SJCRH30 (cell line): ENCODE results near the gene LCA5L. TPM values are rescaled to one million over a fixed set of nuclear protein-coding genes. Genes with fewer than 3 reads are reported as not detected.
A peak's percentile ranks its signal among the peaks of the same experiment; 100 is the strongest.

Source experiments
- DNase-seq, 2 experiments: peaks; one replicate each; pipeline ENCODE4 v3.0.0-alpha.2; 2015 to 2020
- H3K27ac ChIP-seq: fragments of 250-450 bp; sonication (Bioruptor Pico); 2 replicates; pipeline ENCODE4 v1.5.1; 2020; ENCODE audit warnings: mild to moderate bottlenecking, moderate library complexity
- H3K27me3 ChIP-seq: fragments of 250-450 bp; sonication (Bioruptor Pico); 2 replicates; pipeline ENCODE4 v1.5.1; 2020; ENCODE audit warnings: mild to moderate bottlenecking, moderate library complexity
- H3K36me3 ChIP-seq: fragments of 250-450 bp; sonication (Bioruptor Pico); 2 replicates; pipeline ENCODE4 v1.5.1; 2020; ENCODE audit warnings: mild to moderate bottlenecking, moderate library complexity
- H3K4me1 ChIP-seq: fragments of 250-450 bp; sonication (Bioruptor Pico); 2 replicates; pipeline ENCODE4 v1.5.1; 2020; ENCODE audit warnings: mild to moderate bottlenecking, moderate library complexity
- H3K4me3 ChIP-seq: fragments of 250-450 bp; sonication (Bioruptor Pico); 2 replicates; pipeline ENCODE4 v1.5.1; 2020; ENCODE audit warnings: mild to moderate bottlenecking, moderate library complexity
- H3K9me3 ChIP-seq: fragments of 250-450 bp; sonication (Bioruptor Pico); replicated peaks from 2 replicates; pipeline ENCODE4 v1.5.1; 2020; ENCODE audit warnings: mild to moderate bottlenecking, moderate library complexity
- total RNA-seq: library from RNA; depleted of rRNA; stranded (reverse); fragments of >200 nt; shearing (Covaris generic); gene quantifications from 2 replicates; pipeline ENCODE4 v1.2.3, GENCODE V29; 2014; rRNA removed

Gene LCA5L
- total RNA-seq, 1 experiment from 2014 or later: not detected

DNA sequence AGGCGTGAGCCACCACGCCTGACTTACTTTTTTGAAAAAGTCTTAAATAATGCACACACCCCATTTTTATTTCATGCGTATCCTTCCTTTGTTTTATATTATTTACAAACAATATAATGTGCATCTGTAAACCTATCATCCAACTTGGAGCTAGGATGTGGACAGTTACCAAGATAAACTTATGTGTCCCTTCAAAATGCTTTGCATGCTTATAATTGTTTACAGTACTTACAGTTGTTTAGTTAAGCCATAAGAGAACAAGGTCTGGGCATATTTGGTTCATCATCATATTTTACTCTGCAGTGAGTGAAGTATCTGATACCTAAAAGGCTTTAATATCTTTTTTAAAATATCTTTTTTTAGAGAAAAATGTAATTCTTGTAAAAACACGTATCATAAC lies 80.6 kb downstream of the LCA5L start:
- Histone ChIP-seq H3K4me3 (no peak overlapping the region), H3K27me3 (no peaks in the 10 kb centered on the region), H3K36me3 (no peaks in the 10 kb centered on the region), H3K4me1 (peaks cover 9% of the 10 kb centered on the region), H3K27ac (no peak overlapping the region), H3K9me3 (no peaks in the 10 kb centered on the region)
- DNase-seq: no peak

DNA sequence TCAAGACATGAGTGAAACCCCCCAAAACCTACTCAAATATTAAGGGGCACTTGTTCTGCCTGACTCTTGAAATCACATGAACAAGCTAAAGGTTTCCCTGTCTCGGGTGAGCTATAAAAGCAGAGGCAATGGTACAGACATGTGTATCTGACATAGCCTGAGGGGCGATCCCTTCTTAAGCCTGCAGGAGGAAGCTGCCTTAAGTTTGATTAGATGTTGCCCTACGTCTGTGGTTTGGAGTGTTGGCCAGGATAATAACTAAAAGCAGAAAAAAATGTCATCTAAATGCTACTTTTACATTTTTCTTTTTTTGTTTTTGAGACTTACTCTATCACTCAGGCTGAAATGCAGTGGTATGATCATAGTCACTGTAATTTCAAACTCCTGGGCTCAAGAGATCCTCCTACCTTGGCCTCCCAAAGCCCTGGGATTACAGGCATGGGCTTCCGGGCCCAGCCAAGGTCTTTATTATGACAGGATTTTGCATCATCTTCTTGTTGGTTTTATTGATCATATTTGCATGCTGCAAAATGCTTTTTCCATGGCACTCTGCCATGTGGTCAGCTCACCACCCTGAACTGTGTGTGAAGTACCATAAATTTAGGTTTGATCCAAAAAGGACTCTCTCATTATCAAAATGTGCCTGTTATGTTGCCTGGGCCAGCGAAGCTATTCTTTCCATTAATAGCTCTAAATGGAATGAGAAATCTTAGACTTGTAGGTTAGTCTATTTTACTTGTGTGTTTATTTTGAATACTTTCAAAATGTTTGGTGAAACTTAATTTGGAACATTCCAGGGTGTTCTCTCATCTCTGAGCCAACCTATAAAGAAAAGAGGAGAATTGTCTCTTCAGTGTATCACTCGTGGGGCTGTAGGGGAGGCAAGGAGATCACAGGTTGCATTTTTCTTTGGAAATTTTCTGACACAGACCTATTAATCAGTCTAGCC lies 81.7 kb downstream of the LCA5L start:
- no peaks in the 10 kb centered on the region for H3K36me3 ChIP-seq
- peak in 1 of 2 experiments; percentile 53 for DNase-seq
- H3K4me1 ChIP-seq: peaks cover 9% of the 10 kb centered on the region
- H3K9me3 ChIP-seq: no peaks in the 10 kb centered on the region
- H3K27me3 ChIP-seq: no peaks in the 10 kb centered on the region
- H3K27ac ChIP-seq: no peak overlapping the region
- no peak overlapping the region; the same call in 1 of the 2 replicates for H3K4me3 ChIP-seq

DNA sequence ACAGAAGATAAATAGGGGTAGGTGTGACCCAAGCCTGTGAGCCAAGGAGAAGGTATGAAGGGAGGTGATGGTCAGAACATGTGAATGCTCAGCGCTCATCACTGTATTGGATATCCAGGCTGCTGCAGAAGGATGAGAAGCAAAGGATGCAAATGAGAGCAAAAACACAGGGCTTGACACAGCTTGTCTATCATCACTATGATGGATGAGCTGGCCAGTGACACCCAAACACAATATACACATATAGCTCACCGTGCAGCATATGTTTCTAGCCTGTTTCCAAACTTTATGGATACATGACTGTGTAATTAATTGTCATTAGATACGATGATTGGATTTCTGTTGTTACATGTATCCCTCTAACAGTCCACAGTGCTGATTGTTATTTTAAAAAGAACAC lies 82.8 kb downstream of the LCA5L start:
- Histone ChIP-seq H3K4me1 (peaks cover 9% of the 10 kb centered on the region), H3K4me3 (no peak overlapping the region), H3K9me3 (no peaks in the 10 kb centered on the region), H3K27me3 (no peaks in the 10 kb centered on the region), H3K36me3 (no peaks in the 10 kb centered on the region), H3K27ac (no peak overlapping the region)
- no peak for DNase-seq

DNA sequence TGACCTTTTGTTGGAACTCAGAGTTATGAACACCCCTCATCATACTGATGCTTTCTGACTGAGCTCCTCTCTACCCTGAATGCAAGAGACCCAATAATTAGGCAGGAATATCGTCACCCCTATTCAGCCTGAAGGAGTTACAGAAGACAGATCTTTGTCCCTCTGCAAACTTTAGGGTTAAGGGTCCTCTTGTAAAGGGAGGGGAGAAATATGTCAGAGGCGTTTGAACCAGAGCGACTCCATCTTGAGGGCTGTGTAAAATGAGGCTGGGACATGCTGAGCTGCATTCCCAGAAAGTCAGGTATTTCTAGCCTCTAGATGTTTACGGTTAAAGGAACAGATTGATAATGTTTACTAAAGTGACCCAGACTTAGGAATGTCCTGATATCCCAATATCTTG lies 86.2 kb downstream of the LCA5L start:
- H3K9me3 ChIP-seq: no peaks in the 10 kb centered on the region
- no peaks in the 10 kb centered on the region; the same call in 1 of the 2 replicates for H3K27me3 ChIP-seq
- H3K27ac ChIP-seq: no peak overlapping the region
- H3K4me3 ChIP-seq: no peak overlapping the region
- H3K36me3 ChIP-seq: no peaks in the 10 kb centered on the region
- no peak for DNase-seq
- peaks cover 6% of the 10 kb centered on the region for H3K4me1 ChIP-seq

Other genes with a start within 250 kb of the LCA5L start
- gene BRWD1, start 132.1 kb downstream of the LCA5L start, total RNA-seq: 45.5 and 49.8 TPM in 2 replicates
- 448 and 469 TPM in 2 replicates for gene HMGN1, start 96.7 kb downstream of the LCA5L start, total RNA-seq
- 8.3 and 9.6 TPM in 2 replicates for gene SH3BGR, start 6.2 kb upstream of the LCA5L start, total RNA-seq
- 4.8 and 5.4 TPM in 2 replicates for gene B3GALT5, start 167.2 kb upstream of the LCA5L start, total RNA-seq